Measurements from ENCODE around the gene GBGT1.

The GBGT1 gene

DNA sequence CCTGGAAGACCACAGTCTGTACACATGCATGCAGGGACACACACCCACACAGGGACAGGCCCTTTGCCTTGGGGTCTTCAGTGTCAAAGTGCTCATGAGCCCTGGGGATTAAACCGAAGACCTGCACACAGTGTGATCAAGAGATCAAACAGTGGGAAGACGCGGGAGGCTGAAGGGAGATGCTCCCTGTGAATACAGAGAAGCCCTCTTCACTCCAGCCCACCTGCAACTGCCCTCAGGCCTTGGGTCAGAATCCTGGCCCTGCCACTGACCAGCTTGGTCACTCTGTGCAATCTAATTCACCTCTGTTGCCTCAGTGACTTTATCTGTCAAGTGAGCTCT lies 45.6 kb downstream of the GBGT1 start:
- TF ChIP-seq EZH2phosphoT487 (IDR thresholded peaks at IDR 0.05; ENCODE audit: low read depth) = no peak
- TF ChIP-seq, protein P1, sequence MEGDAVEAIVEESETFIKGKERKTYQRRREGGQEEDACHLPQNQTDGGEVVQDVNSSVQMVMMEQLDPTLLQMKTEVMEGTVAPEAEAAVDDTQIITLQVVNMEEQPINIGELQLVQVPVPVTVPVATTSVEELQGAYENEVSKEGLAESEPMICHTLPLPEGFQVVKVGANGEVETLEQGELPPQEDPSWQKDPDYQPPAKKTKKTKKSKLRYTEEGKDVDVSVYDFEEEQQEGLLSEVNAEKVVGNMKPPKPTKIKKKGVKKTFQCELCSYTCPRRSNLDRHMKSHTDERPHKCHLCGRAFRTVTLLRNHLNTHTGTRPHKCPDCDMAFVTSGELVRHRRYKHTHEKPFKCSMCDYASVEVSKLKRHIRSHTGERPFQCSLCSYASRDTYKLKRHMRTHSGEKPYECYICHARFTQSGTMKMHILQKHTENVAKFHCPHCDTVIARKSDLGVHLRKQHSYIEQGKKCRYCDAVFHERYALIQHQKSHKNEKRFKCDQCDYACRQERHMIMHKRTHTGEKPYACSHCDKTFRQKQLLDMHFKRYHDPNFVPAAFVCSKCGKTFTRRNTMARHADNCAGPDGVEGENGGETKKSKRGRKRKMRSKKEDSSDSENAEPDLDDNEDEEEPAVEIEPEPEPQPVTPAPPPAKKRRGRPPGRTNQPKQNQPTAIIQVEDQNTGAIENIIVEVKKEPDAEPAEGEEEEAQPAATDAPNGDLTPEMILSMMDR (IDR thresholded peaks at IDR 0.05; ENCODE audit: low read depth, low read length) = no peak
- Histone ChIP-seq H3K79me2 (ENCODE audit: low read length) (no peaks in the 10 kb centered on the region; the same call in 1 of the 2 replicates), H3K36me3 (replicated peaks; ENCODE audit: low read depth, low read length) (no peaks in the 10 kb centered on the region), H3K4me1 (ENCODE audit: low read length) (peaks cover 51% of the 10 kb centered on the region), H3K9ac (ENCODE audit: low read length) (no peak overlapping the region), H3K27ac (ENCODE audit: low read length) (no peak overlapping the region), H2AFZ (ENCODE audit: low read depth, low read length) (no peak overlapping the region), H3K27me3 (ENCODE audit: low read depth, low read length) (no peaks in the 10 kb centered on the region), H3K4me2 (ENCODE audit: low read length) (no peak overlapping the region), H4K20me1 (ENCODE audit: insufficient read depth, low read length) (peaks cover 38% of the 10 kb centered on the region), H3K4me3 (ENCODE audit: low read length) (no peak overlapping the region), H3K9me3 (ENCODE audit: insufficient read depth, low read length) (no peaks in the 10 kb centered on the region)

DNA sequence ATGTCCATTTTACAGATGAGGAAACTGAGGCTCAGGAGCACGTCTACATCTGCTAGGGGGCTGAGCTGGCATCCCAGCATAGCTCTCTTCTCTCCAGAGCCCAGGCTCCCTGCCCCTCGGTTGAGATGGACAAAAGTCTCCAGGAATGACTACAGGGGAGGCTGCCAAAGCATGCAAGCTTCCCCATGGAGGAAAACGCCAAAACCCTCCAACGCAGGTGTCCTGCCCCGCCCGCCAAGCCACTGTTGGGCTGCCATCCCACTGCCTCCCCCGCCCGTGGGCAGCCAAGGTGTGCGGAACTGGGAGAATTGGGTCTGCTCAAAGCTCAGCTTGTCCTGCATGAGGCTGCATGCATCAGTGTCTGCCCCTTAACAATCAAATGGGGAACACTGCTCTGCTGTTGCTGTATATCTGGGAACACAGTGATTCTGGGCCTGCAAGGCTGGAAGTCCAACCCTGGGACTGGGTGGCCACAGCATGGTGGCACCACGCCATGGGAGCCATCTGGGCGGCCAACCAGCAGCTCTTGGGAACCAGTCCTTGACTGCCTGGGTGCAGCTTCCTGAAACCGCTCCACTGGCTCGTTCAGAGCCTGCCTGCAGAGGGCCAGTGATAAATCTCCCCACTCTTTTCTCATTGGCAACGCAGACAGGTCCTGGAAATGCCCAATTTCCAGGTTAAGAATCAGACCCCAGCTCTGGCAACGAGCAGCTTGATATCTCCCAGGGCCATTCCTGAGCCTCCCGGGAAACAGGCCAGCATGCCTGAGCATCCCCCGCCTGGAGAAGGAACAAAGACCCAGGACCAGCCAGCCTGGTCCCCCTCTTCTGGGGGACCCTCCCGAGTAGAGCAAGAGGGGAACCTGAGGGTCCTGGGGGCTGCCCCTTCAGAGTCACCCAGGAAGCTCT lies 46.2 kb downstream of the GBGT1 start:
- Histone ChIP-seq H3K4me2 (ENCODE audit: low read length) (no peak overlapping the region), H3K27me3 (ENCODE audit: low read depth, low read length) (no peaks in the 10 kb centered on the region), H3K9ac (ENCODE audit: low read length) (no peak overlapping the region), H3K4me1 (ENCODE audit: low read length) (peaks cover 58% of the 10 kb centered on the region), H4K20me1 (ENCODE audit: insufficient read depth, low read length) (peaks cover 38% of the 10 kb centered on the region), H2AFZ (ENCODE audit: low read depth, low read length) (no peak overlapping the region), H3K36me3 (replicated peaks; ENCODE audit: low read depth, low read length) (no peaks in the 10 kb centered on the region), H3K27ac (ENCODE audit: low read length) (no peak overlapping the region), H3K4me3 (ENCODE audit: low read length) (no peak overlapping the region), H3K9me3 (ENCODE audit: insufficient read depth, low read length) (no peaks in the 10 kb centered on the region), H3K79me2 (ENCODE audit: low read length) (no peaks in the 10 kb centered on the region; the same call in 1 of the 2 replicates)
- TF ChIP-seq EZH2phosphoT487 (IDR thresholded peaks at IDR 0.05; ENCODE audit: low read depth) = no peak
- TF ChIP-seq, protein P1 (IDR thresholded peaks at IDR 0.05; ENCODE audit: low read depth, low read length) = no peak

DNA sequence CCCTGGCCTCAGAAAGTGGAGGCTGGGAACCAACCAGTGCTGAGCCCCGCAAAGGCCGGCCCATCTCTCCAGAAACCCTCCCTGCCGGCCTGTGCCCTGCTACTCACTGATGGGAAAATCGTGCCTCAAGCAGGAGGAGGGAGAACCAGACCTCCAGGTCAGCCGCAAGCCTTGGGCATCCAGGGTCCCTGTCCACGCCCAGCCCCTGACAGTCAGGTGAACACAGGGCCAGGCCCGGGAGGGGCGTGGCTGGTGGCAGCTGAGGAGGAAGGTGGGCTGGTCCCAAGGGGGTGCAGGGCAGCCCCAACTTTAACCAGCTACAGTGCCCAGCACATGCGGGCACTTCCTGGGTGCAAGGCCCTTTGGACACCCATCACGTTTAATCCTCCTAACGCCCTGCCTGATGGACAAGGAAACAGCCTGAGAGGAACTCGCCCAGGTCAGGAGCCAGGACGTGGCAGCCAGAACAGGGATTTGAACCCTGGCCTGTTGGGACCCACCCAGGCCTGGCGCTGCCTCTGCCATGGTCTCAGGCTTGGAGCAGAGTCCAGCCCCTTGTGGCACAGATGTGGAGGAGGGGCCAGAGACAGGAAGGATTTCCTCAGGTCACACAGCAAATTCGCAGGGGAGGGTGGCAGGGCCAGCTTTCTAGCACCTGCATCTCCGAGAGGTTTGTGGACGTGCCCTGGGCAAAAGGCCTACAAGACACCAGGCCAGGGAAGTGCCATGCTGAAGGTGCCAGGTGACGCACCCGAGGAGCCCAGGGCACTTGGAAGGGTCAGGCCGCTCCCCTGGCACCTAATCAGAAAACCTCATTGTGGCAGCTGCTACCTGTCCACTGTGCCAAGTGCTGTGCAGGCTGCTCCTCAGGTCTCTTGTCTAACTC lies 47.1 kb downstream of the GBGT1 start:
- H4K20me1 ChIP-seq (ENCODE audit: insufficient read depth, low read length) = peaks cover 29% of the 10 kb centered on the region
- H3K36me3 ChIP-seq (replicated peaks; ENCODE audit: low read depth, low read length) = no peaks in the 10 kb centered on the region
- TF ChIP-seq, protein P1 (IDR thresholded peaks at IDR 0.05; ENCODE audit: low read depth, low read length) = no peak
- no peak for TF ChIP-seq EZH2phosphoT487 (IDR thresholded peaks at IDR 0.05; ENCODE audit: low read depth)
- H3K27me3 ChIP-seq (ENCODE audit: low read depth, low read length) = no peaks in the 10 kb centered on the region
- no peaks in the 10 kb centered on the region; the same call in 1 of the 2 replicates for H3K79me2 ChIP-seq (ENCODE audit: low read length)
- H3K4me2 ChIP-seq (ENCODE audit: low read length) = peak overlapping the region; percentile 83
- peaks cover 52% of the 10 kb centered on the region for H3K4me1 ChIP-seq (ENCODE audit: low read length)
- no peak overlapping the region for H3K27ac ChIP-seq (ENCODE audit: low read length)
- no peaks in the 10 kb centered on the region for H3K9me3 ChIP-seq (ENCODE audit: insufficient read depth, low read length)
- H2AFZ ChIP-seq (ENCODE audit: low read depth, low read length) = no peak overlapping the region
- peak overlapping the region; percentile 56; the same call in 1 of the 2 replicates for H3K9ac ChIP-seq (ENCODE audit: low read length)
- peak overlapping the region; percentile 72 for H3K4me3 ChIP-seq (ENCODE audit: low read length)
